ENCODE data around the gene SPAG17. TPM values are rescaled to one million over a fixed set of nuclear protein-coding genes. Genes with fewer than 3 reads are reported as not detected.

SPAG17 gene
- total RNA-seq, 1 experiment from 2014 or later, result not detected

DNA sequence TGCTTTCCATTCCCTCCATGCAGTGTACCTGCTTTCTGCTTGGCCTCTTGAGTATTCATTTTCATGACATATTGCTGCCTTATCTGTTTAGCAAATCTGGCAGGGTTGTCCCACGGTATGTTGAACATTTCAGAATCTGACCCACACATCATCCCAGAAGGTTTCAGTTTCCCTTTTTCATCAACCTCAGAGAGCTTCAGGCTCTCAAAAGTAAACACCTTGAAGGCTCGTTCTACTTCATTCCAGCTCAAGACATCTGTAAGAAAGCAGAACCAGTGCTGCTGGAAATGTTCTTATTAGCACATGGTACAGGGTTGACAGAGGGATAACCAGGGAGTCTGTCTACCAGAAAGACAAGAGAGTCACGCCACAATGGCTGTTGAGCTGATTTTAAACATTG is 103.6 kb downstream of the SPAG17 start:
- no peaks in the 10 kb centered on the region for H3K27me3 ChIP-seq (ENCODE audit: low read length)
- intact Hi-C loops (cut with micrococcal nuclease), result no loop called here
- DNase-seq (peak; percentile 19), ATAC-seq (no peak)
- ChIA-PET CTCF (no interaction called here), POLR2A (ENCODE audit: unreplicated experiment) (no interaction called here)
- no peak overlapping the region for H3K27ac ChIP-seq (ENCODE audit: low read length)
- no peaks in the 10 kb centered on the region for H3K79me2 ChIP-seq (ENCODE audit: low read length)
- no TSS peak for BruUV-seq (replicated peaks)
- H3K9me2 ChIP-seq (replicated peaks; ENCODE audit: low read length), result no peaks in the 10 kb centered on the region
- H3K4me3 ChIP-seq (ENCODE audit: low read length), result no peak overlapping the region
- no peak overlapping the region; the same call in 1 of the 2 replicates for H2AFZ ChIP-seq (ENCODE audit: low read length)
- no peak overlapping the region; the same call in 1 of the 2 replicates for H3K4me2 ChIP-seq (ENCODE audit: low read length)
- H3F3A ChIP-seq (ENCODE audit: low read length, unreplicated experiment), result no peaks in the 10 kb centered on the region
- H4K20me1 ChIP-seq (ENCODE audit: low read length), result no peaks in the 10 kb centered on the region
- no peak overlapping the region for H3K9ac ChIP-seq (ENCODE audit: low read length)
- H3K36me3 ChIP-seq (ENCODE audit: low read depth, low read length), result no peaks in the 10 kb centered on the region
- TF ChIP-seq, protein P1, sequence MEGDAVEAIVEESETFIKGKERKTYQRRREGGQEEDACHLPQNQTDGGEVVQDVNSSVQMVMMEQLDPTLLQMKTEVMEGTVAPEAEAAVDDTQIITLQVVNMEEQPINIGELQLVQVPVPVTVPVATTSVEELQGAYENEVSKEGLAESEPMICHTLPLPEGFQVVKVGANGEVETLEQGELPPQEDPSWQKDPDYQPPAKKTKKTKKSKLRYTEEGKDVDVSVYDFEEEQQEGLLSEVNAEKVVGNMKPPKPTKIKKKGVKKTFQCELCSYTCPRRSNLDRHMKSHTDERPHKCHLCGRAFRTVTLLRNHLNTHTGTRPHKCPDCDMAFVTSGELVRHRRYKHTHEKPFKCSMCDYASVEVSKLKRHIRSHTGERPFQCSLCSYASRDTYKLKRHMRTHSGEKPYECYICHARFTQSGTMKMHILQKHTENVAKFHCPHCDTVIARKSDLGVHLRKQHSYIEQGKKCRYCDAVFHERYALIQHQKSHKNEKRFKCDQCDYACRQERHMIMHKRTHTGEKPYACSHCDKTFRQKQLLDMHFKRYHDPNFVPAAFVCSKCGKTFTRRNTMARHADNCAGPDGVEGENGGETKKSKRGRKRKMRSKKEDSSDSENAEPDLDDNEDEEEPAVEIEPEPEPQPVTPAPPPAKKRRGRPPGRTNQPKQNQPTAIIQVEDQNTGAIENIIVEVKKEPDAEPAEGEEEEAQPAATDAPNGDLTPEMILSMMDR (conservative IDR thresholded peaks at IDR 0.05; ENCODE audit: low read depth, low read length), result no peak
- TF ChIP-seq EZH2 (IDR thresholded peaks at IDR 0.05; ENCODE audit: low read length, unreplicated experiment) (no peak), EZH2phosphoT487 (IDR thresholded peaks at IDR 0.05; ENCODE audit: borderline replicate concordance, low read length) (no peak)
- no peaks in the 10 kb centered on the region for H3K4me1 ChIP-seq (ENCODE audit: insufficient read depth, low read length)
- H3K9me3 ChIP-seq (ENCODE audit: low read length), result no peaks in the 10 kb centered on the region

DNA sequence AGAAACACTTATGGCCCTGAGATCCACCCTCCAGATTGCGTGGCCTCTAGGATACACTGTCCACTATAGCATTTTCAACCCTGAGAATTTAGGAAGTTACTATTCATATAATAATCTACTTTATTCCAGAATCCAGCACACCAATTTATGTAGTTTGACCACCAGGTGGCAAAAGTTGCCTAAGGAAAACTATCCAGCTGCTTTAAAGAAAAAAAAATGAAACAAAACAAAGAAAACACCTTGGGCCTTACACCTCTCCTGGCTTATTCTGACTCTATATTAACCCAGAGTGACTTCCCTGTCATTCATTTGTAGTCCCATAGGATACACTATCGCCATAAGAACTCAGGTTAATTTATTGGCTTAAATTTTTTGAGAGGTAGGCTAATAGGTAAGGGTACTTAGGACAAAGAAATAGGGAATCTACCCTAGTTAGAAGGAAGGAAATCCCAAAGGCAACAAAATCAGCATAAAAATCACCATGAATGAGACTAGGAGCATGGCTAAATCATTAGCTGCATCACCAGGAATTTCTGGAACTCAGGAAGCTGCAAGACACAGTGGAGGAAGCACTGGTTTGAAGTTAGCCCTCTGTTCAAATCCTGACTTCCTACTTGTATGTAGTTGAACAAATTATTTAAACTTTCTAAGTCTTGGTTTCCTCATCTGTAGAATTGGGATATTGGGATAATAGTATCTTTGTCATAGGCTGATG is 107.5 kb downstream of the SPAG17 start:
- H3F3A ChIP-seq (ENCODE audit: low read length, unreplicated experiment), result no peaks in the 10 kb centered on the region
- H3K36me3 ChIP-seq (ENCODE audit: low read depth, low read length), result no peaks in the 10 kb centered on the region
- ChIA-PET POLR2A (ENCODE audit: unreplicated experiment) (no interaction called here), CTCF (no interaction called here)
- no peaks in the 10 kb centered on the region for H3K9me3 ChIP-seq (ENCODE audit: low read length)
- intact Hi-C loops (cut with micrococcal nuclease), result loop anchor here (1.0 to 10.0 kb wide), 4 partner anchors 73 to 1290 kb away; no protein-coding TSS in a partner anchor
- TF ChIP-seq, protein P1 (conservative IDR thresholded peaks at IDR 0.05; ENCODE audit: low read depth, low read length), result peak; percentile 87
- no peak for TF ChIP-seq EZH2 (IDR thresholded peaks at IDR 0.05; ENCODE audit: low read length, unreplicated experiment)
- ATAC-seq (peak; percentile 18; the same call in 1 of the 2 replicates), DNase-seq (peak; percentile 68)
- BruUV-seq (replicated peaks), result no TSS peak
- no peaks in the 10 kb centered on the region for H3K79me2 ChIP-seq (ENCODE audit: low read length)
- no peak overlapping the region for H3K4me3 ChIP-seq (ENCODE audit: low read length)
- H3K27me3 ChIP-seq (ENCODE audit: low read length), result no peaks in the 10 kb centered on the region
- H4K20me1 ChIP-seq (ENCODE audit: low read length), result no peaks in the 10 kb centered on the region
- no peak overlapping the region for H3K4me2 ChIP-seq (ENCODE audit: low read length)
- no peak overlapping the region for H3K27ac ChIP-seq (ENCODE audit: low read length)
- H2AFZ ChIP-seq (ENCODE audit: low read length), result peak overlapping the region; percentile 34; the same call in 1 of the 2 replicates
- H3K4me1 ChIP-seq (ENCODE audit: insufficient read depth, low read length), result no peaks in the 10 kb centered on the region
- no peaks in the 10 kb centered on the region for H3K9me2 ChIP-seq (replicated peaks; ENCODE audit: low read length)
- no peak overlapping the region for H3K9ac ChIP-seq (ENCODE audit: low read length)

DNA sequence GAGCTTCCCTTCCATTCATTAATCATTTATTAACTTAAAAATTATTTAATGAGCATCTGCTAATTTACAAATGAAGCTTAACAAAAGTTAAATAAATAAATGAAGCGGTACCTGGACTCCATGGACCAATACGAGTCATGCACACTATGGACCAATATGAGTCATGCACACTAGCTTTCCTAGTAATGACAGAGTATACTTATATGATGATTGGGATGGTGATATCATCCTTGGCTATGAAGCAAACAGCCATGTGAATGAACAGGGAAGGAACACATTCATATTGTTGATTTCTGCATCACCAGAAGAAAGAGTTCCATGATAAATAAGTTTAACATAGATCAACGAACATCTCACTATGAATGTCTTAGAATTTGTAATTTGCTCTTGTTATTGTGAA is 109.9 kb downstream of the SPAG17 start:
- TF ChIP-seq EZH2phosphoT487 (IDR thresholded peaks at IDR 0.05; ENCODE audit: borderline replicate concordance, low read length) (no peak), EZH2 (IDR thresholded peaks at IDR 0.05; ENCODE audit: low read length, unreplicated experiment) (no peak)
- TF ChIP-seq, protein P1 (conservative IDR thresholded peaks at IDR 0.05; ENCODE audit: low read depth, low read length), result no peak
- Histone ChIP-seq H3K9me2 (replicated peaks; ENCODE audit: low read length) (no peaks in the 10 kb centered on the region), H3K4me3 (ENCODE audit: low read length) (no peak overlapping the region), H2AFZ (ENCODE audit: low read length) (no peak overlapping the region), H3K4me2 (ENCODE audit: low read length) (no peak overlapping the region), H3K9me3 (ENCODE audit: low read length) (no peaks in the 10 kb centered on the region), H3K27me3 (ENCODE audit: low read length) (peaks cover 3% of the 10 kb centered on the region; the same call in 1 of the 2 replicates), H3K79me2 (ENCODE audit: low read length) (no peaks in the 10 kb centered on the region), H3K36me3 (ENCODE audit: low read depth, low read length) (no peaks in the 10 kb centered on the region), H3K4me1 (ENCODE audit: insufficient read depth, low read length) (no peaks in the 10 kb centered on the region), H3K9ac (ENCODE audit: low read length) (no peak overlapping the region), H3F3A (ENCODE audit: low read length, unreplicated experiment) (no peaks in the 10 kb centered on the region), H3K27ac (ENCODE audit: low read length) (no peak overlapping the region), H4K20me1 (ENCODE audit: low read length) (no peaks in the 10 kb centered on the region)
- intact Hi-C loops (cut with micrococcal nuclease), result loop anchor here (10.0 kb wide), 1 partner anchor 1200 kb away; no protein-coding TSS in a partner anchor
- DNase-seq (peak; percentile 12), ATAC-seq (no peak)
- ChIA-PET CTCF (no interaction called here), POLR2A (ENCODE audit: unreplicated experiment) (no interaction called here)
- BruUV-seq (replicated peaks), result no TSS peak
